Upper lobe of left lung (tissue), 6 donors: ENCODE measurements around the gene CYB5A. TPM values are rescaled to one million over a fixed set of nuclear protein-coding genes. Genes with fewer than 3 reads are reported as not detected.

Experiments
- ATAC-seq, 2 donors: fragments of 200-7000 bp; cut with Tn5 transposase; one replicate each; pipeline ENCODE4 v1.9.1; 2022; ENCODE audit warnings: mild to moderate bottlenecking in 2 of 2, moderate library complexity in 2 of 2; ENCODE audit not compliant: low FRiP score in 2 of 2
- DNase-seq, 2 donors: peaks; one replicate each; pipeline ENCODE4 v3.0.0-alpha.2; 2019 to 2020
- H3K27ac ChIP-seq, 4 donors: fragments of 200-600 bp; sonication (generic); one replicate each; pipeline ENCODE4 v1.5.1; 2016 to 2019
- H3K27me3 ChIP-seq, 4 donors: fragments of 200-600 bp; sonication (generic); one replicate each; pipeline ENCODE4 v1.5.1; 2017 to 2019
- H3K36me3 ChIP-seq, 4 donors: fragments of 200-600 bp; sonication (generic); one replicate each; pipeline ENCODE4 v1.5.1; 2016 to 2019
- H3K4me1 ChIP-seq, 4 donors: fragments of 200-600 bp; sonication (generic); one replicate each; pipeline ENCODE4 v1.5.1; 2018 to 2019
- H3K4me3 ChIP-seq, 4 donors: fragments of 200-600 bp; sonication (generic); one replicate each; pipeline ENCODE4 v1.5.1; 2017 to 2019; ENCODE audit warnings: mild to moderate bottlenecking in 2 of 4, moderate library complexity in 1 of 4
- H3K9me3 ChIP-seq, 4 donors: fragments of 200-600 bp; sonication (generic); one replicate each; pipeline ENCODE4 v1.5.1; 2018 to 2019
- CTCF ChIP-seq, 6 experiments: fragments of 450-650 bp in 4 of 6; fragments of 200-600 bp in 2 of 6; sonication (generic) in 2 of 6; IDR thresholded peaks; one replicate each; pipeline ENCODE4 v1.5.1; 2016 to 2019; ENCODE audit warnings: antibody characterized with exemption in 6 of 6
- EP300 ChIP-seq, 4 donors: sonication (generic); formaldehyde crosslinking; IDR thresholded peaks; one replicate each; pipeline ENCODE4 v1.5.1; 2017; ENCODE audit warnings: antibody characterized with exemption in 4 of 4, control low read depth in 2 of 4
- POLR2A ChIP-seq, 4 donors: fragments of 450-650 bp; IDR thresholded peaks; one replicate each; pipeline ENCODE4 v1.5.1; 2016 to 2017; ENCODE audit warnings: antibody characterized with exemption in 4 of 4, mild to moderate bottlenecking in 2 of 4
- POLR2AphosphoS5 ChIP-seq, 2 donors: sonication (generic); formaldehyde crosslinking; IDR thresholded peaks; one replicate each; pipeline ENCODE4 v1.5.1; 2017; ENCODE audit warnings: antibody characterized with exemption in 2 of 2
- WGBS, 2 donors: methylation state at CpG; one replicate each; pipeline ENCODE4 v1.1.5; 2017 to 2018; 5-methylcytosine and 5-hydroxymethylcytosine counted together
- total RNA-seq, 6 donors: library from RNA; depleted of rRNA in 4 of 6; stranded (reverse); fragments of >200 nt in 4 of 6; gene quantifications; one replicate each; pipeline versions ENCODE4 v1.1.0 to v1.2.1, GENCODE V29; 2016 to 2021
- donor health status: DM: no; HTN: no; CAD: no; lungs with moderate emphysema.
- donor health status: DM: no; HTN: yes; CAD: no; lungs with severe emphysema.

The CYB5A gene
- total RNA-seq, 6 donors from 2014 or later, result 291 to 729 (median 637) TPM

GRCh38 chr18:74216661-74217110 is 75.1 kb downstream of the CYB5A start:
- WGBS, 2 donors, result 75 to 94% methylated on average over 3 of the region's 3 CpGs
- peaks cover 0 to 5% (median 0%) of the 10 kb centered on the region in 4 donors for H3K4me1 ChIP-seq
- TF ChIP-seq EP300 (IDR thresholded peaks at IDR 0.05), result no peak
- TF ChIP-seq CTCF (IDR thresholded peaks at IDR 0.05), result no peak
- TF ChIP-seq POLR2A (IDR thresholded peaks at IDR 0.05), result no peak
- no peak for TF ChIP-seq POLR2AphosphoS5 (IDR thresholded peaks at IDR 0.05)
- no peaks in the 10 kb centered on the region for H3K36me3 ChIP-seq
- peak overlapping the region in 1 of 4 donors; percentile 0 for H3K27ac ChIP-seq
- H3K9me3 ChIP-seq, result no peaks in the 10 kb centered on the region
- DNase-seq (no peak), ATAC-seq (no peak)
- H3K4me3 ChIP-seq, result no peak overlapping the region
- no peaks in the 10 kb centered on the region for H3K27me3 ChIP-seq

- ATAC-seq (no peak), DNase-seq (no peak)
- Histone ChIP-seq H3K27ac (no peak overlapping the region), H3K27me3 (no peaks in the 10 kb centered on the region), H3K4me1 (peaks cover 0 to 5% (median 0%) of the 10 kb centered on the region in 4 donors), H3K4me3 (no peak overlapping the region), H3K9me3 (no peaks in the 10 kb centered on the region), H3K36me3 (no peaks in the 10 kb centered on the region)
- 0 to 62% methylated on average over 1 of the region's 1 CpG for WGBS, 2 donors
- TF ChIP-seq POLR2A (IDR thresholded peaks at IDR 0.05), result no peak
- no peak for TF ChIP-seq POLR2AphosphoS5 (IDR thresholded peaks at IDR 0.05)
- TF ChIP-seq EP300 (IDR thresholded peaks at IDR 0.05), result no peak
- TF ChIP-seq CTCF (IDR thresholded peaks at IDR 0.05), result no peak
Observed at GRCh38 chr18:74215863-74216262, 75.9 kb downstream of the CYB5A start.

- WGBS, 2 donors, result 61 to 88% methylated on average over 3 of the region's 3 CpGs
- Histone ChIP-seq H3K4me3 (no peak overlapping the region), H3K4me1 (peaks cover 0 to 5% (median 0%) of the 10 kb centered on the region in 4 donors), H3K27me3 (no peaks in the 10 kb centered on the region), H3K9me3 (no peaks in the 10 kb centered on the region), H3K36me3 (no peaks in the 10 kb centered on the region), H3K27ac (no peak overlapping the region)
- ATAC-seq, result no peak
- no peak for DNase-seq
- TF ChIP-seq EP300 (IDR thresholded peaks at IDR 0.05), result no peak
- TF ChIP-seq POLR2AphosphoS5 (IDR thresholded peaks at IDR 0.05), result no peak
- TF ChIP-seq POLR2A (IDR thresholded peaks at IDR 0.05), result no peak
- no peak for TF ChIP-seq CTCF (IDR thresholded peaks at IDR 0.05)
Observed at GRCh38 chr18:74213429-74213828, 78.3 kb downstream of the CYB5A start.

GRCh38 chr18:74204526-74205152 is 87.1 kb downstream of the CYB5A start:
- Histone ChIP-seq H3K9me3 (no peaks in the 10 kb centered on the region), H3K27me3 (no peaks in the 10 kb centered on the region), H3K4me3 (no peak overlapping the region), H3K36me3 (no peaks in the 10 kb centered on the region), H3K4me1 (peaks cover 0 to 19% (median 0%) of the 10 kb centered on the region in 4 donors), H3K27ac (no peak overlapping the region)
- DNase-seq (no peak), ATAC-seq (no peak)
- 78 to 88% methylated on average over 4 to 5 of the region's 5 CpGs for WGBS, 2 donors
- TF ChIP-seq EP300 (IDR thresholded peaks at IDR 0.05) (no peak), CTCF (IDR thresholded peaks at IDR 0.05) (no peak), POLR2A (IDR thresholded peaks at IDR 0.05) (no peak), POLR2AphosphoS5 (IDR thresholded peaks at IDR 0.05) (no peak)

GRCh38 chr18:74203811-74204210 is 88.0 kb downstream of the CYB5A start:
- Histone ChIP-seq H3K27me3 (no peaks in the 10 kb centered on the region), H3K4me1 (peaks cover 0 to 19% (median under 1%) of the 10 kb centered on the region in 4 donors), H3K4me3 (no peak overlapping the region), H3K36me3 (no peaks in the 10 kb centered on the region), H3K27ac (no peak overlapping the region), H3K9me3 (no peaks in the 10 kb centered on the region)
- DNase-seq (no peak), ATAC-seq (no peak)
- no peak for TF ChIP-seq POLR2A (IDR thresholded peaks at IDR 0.05)
- no peak for TF ChIP-seq POLR2AphosphoS5 (IDR thresholded peaks at IDR 0.05)
- no peak for TF ChIP-seq EP300 (IDR thresholded peaks at IDR 0.05)
- TF ChIP-seq CTCF (IDR thresholded peaks at IDR 0.05), result no peak
- WGBS, 2 donors, result 60 to 64% methylated on average over 5 to 7 of the region's 7 CpGs
